Measurements from ENCODE around the gene EPB42.
"Not testable (repeated sequence)": the region's sequence is repeated elsewhere in the genome, so short reads cannot be mapped to it uniquely, and the experiment has no call there.

EPB42 gene

DNA sequence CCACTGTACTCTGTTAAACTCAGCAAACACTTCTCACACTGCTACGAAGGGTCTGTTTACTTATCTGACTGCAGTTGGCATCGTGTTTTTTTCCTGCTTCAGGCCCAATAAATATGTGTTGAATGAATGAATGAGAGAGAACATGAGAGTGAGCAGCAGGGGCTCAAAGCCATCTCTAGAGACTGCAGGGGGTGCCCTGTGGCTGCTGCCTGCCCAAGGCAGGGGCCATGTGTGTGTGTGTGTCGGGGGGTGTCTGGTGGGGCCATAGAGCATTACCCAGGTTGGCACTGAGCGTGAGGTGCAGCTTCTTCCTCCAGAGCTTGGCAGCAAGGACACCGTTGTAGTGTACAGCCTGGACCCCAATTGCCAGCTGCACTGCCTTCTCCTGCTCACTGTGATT is 14.8 kb downstream of the EPB42 start:
- H3K27ac ChIP-seq (ENCODE audit: low read depth, low read length), result no peak overlapping the region
- no peaks in the 10 kb centered on the region for H3K4me1 ChIP-seq (ENCODE audit: control insufficient read depth, insufficient read depth, low read length)
- no peak overlapping the region for H3K9ac ChIP-seq (ENCODE audit: low read length)
- H3K36me3 ChIP-seq (ENCODE audit: control insufficient read depth, insufficient read depth, low read length), result no peaks in the 10 kb centered on the region
- no peak overlapping the region for H3K4me3 ChIP-seq (ENCODE audit: low read length)
- no peaks in the 10 kb centered on the region for H3K27me3 ChIP-seq (ENCODE audit: control insufficient read depth, insufficient read depth, low read length)

DNA sequence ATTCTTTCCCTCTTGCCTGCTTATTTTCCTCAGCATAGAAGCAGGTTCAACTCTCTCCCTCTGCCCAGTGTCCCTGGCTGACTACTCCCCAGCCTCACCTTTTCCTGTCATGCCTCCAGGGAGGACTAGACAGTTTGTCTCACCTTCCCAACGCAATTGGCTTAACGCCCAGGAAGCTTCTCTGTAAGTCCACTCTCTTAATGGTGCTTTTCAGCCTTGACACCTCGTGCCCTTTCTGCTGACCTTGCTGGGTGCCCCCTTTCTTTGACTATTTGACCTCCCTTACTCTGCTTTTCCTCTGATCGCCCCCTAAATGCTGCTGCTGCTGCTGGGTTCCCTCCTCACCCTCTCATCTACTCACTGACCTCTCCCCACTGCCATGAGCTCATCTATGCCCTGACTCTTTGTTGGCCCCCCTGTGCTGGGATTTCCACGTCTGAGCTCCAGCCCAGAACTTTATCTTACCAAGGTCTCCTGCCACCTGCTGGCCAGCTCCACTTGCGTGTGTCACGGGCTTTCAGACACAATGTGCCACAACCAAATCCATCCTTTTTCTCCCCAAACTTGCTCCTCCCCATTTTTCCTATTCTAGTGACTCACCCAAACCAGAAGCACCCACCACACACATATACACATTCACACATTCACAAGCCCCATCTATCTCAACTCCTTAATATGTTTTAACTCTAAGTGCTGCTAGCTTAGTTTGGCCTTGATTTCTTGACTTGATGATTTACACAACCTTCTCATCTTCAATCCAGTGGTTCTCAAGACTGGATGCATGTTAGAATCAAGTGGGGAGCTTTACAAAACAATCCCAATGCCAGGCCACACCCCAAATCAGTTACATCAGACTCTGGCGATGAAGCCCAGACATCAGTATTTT is 16.6 kb downstream of the EPB42 start:
- no peaks in the 10 kb centered on the region for H3K36me3 ChIP-seq (ENCODE audit: control insufficient read depth, insufficient read depth, low read length)
- H3K27me3 ChIP-seq (ENCODE audit: control insufficient read depth, insufficient read depth, low read length), result no peaks in the 10 kb centered on the region
- H3K4me3 ChIP-seq (ENCODE audit: low read length), result no peak overlapping the region
- H3K9ac ChIP-seq (ENCODE audit: low read length), result no peak overlapping the region
- no peaks in the 10 kb centered on the region for H3K4me1 ChIP-seq (ENCODE audit: control insufficient read depth, insufficient read depth, low read length)
- no peak overlapping the region for H3K27ac ChIP-seq (ENCODE audit: low read depth, low read length)

DNA sequence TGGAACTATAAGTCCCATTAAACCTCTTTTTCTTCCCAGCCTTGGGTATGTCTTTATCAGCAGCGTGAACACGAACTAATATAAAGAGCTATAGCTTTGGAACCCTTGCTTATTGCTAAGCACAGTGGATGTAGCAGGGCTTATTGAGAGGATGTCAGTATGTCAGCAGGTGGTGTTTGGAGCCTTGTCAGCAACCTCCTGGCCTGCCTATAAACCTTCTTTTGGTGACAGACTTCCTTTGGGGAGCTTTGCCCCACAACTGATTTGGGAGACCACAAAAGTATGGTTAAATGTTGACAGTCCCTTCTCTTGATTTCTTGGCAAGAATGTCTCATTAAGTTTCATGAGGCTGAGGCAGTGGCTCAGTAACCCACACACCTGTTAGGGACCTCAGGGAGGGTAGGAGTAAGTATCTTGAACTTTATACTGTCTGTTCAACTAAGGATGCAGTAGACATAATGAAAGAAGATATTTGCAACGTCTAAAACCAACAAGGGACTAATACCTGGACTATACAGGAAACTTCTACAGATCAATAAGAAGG is 20.8 kb downstream of the EPB42 start:
- Histone ChIP-seq H3K4me1 (ENCODE audit: control insufficient read depth, insufficient read depth, low read length) (no peaks in the 10 kb centered on the region), H3K27me3 (ENCODE audit: control insufficient read depth, insufficient read depth, low read length) (no peaks in the 10 kb centered on the region), H3K9ac (ENCODE audit: low read length) (no peak overlapping the region), H3K4me3 (ENCODE audit: low read length) (no peak overlapping the region), H3K27ac (ENCODE audit: low read depth, low read length) (no peak overlapping the region), H3K36me3 (ENCODE audit: control insufficient read depth, insufficient read depth, low read length) (peaks cover 11% of the 10 kb centered on the region)

DNA sequence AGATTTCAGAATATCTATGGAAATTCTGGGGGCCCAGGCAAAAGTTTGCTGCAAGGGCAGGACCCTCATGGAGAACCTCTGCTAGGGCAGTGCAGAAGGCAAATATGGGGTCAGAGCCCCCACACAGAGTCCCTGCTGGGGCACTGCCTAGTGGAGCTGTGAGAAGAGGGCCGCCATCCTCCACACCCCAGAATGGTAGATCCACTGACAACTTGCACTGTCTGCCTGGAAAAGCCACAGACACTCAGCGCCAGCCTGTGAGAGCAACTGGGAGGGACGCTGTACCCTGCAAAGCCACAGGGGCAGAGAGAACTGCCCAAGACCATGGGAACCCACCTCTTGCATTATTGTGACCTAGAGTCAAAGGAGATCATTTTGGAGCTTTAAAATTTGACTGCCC is 21.8 kb downstream of the EPB42 start:
- peaks cover 14% of the 10 kb centered on the region for H3K36me3 ChIP-seq (ENCODE audit: control insufficient read depth, insufficient read depth, low read length)
- H3K27ac ChIP-seq (ENCODE audit: low read depth, low read length), result no peak overlapping the region
- no peaks in the 10 kb centered on the region for H3K27me3 ChIP-seq (ENCODE audit: control insufficient read depth, insufficient read depth, low read length)
- no peaks in the 10 kb centered on the region for H3K4me1 ChIP-seq (ENCODE audit: control insufficient read depth, insufficient read depth, low read length)
- no peak overlapping the region for H3K4me3 ChIP-seq (ENCODE audit: low read length)
- no peak overlapping the region for H3K9ac ChIP-seq (ENCODE audit: low read length)

DNA sequence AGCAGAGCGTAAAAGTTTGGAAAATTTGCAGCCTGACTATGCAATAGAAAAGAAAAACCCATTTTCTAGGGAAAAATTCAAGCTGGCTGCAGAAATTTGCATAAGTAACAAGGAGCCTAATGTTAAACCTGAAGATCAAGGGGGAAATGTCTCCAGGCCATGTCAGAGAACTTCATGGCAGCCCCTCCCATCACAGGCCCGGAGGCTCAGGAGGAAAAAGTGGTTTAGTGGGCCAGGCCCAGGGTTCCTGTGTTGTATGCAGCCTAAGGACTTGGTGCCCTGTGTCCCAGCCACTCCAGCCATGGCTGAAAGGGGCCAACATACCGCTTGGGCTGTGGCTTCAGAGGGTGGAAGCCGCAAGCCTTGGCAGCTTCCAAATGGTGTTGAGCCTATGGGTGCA is 22.3 kb downstream of the EPB42 start:
- not testable (repeated sequence) for H3K4me1 ChIP-seq (ENCODE audit: control insufficient read depth, insufficient read depth, low read length); H3K9ac ChIP-seq (ENCODE audit: low read length); H3K4me3 ChIP-seq (ENCODE audit: low read length); H3K27ac ChIP-seq (ENCODE audit: low read depth, low read length); H3K27me3 ChIP-seq (ENCODE audit: control insufficient read depth, insufficient read depth, low read length)
- H3K36me3 ChIP-seq (ENCODE audit: control insufficient read depth, insufficient read depth, low read length), result peaks cover 14% of the 10 kb centered on the region

DNA sequence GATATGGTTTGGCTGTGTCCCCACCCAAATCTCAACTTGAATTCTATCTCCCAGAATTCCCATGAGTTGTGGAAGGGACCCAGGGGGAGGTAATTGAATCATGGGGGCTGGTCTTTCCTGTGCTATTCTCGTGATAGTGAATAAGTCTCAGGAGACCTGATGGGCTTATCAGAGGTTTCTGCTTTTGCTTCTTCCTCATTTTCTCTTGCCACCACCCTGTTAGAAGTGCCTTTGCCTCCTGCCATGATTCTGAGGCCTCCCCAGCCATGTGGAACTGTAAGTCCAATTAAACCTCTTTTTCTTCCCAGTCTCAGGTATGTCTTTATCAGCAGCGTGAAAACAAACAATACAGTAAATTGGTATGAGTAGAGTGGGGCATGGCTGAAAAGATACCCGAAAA is 23.0 kb downstream of the EPB42 start:
- not testable (repeated sequence) for H3K4me3 ChIP-seq (ENCODE audit: low read length); H3K4me1 ChIP-seq (ENCODE audit: control insufficient read depth, insufficient read depth, low read length); H3K27me3 ChIP-seq (ENCODE audit: control insufficient read depth, insufficient read depth, low read length); H3K27ac ChIP-seq (ENCODE audit: low read depth, low read length); H3K9ac ChIP-seq (ENCODE audit: low read length)
- H3K36me3 ChIP-seq (ENCODE audit: control insufficient read depth, insufficient read depth, low read length), result peaks cover 16% of the 10 kb centered on the region

DNA sequence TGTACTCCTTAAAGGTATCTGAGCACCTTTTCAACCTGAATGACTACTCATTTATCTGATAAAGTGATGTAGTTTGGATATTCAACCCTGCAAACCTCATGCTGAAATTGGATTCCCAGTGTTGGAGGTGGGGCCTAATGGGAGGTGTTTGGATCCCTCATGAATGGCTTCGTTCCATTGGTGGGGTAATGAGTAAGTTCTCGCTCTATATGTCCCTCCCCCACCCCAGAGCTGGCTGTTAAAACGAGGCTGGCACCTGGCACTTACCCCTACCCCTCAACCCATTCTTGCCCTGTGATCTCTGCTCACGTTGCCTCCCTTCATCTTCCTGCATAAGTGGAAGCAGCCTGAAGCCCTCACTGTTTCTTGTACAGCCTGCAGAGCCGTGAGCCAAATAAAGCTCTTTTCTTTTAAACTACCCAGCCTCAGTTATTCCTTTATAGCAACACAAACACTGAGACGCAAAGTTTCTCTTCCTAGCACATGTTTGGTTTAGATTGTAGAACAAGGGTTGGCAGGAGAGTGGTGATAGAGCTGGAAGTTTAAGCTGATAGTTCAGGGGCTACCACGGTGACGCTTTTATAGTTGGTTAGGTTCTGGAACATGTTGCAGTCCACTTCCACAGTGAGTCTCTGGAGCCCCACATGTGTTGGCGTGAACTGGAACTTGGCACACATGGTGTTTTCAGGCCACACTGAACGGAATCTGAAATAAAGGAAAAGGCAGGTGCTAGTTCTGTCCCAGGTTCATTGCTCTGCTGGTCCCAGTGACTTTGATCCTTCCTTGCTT is 23.9 kb downstream of the EPB42 start:
- no peaks in the 10 kb centered on the region for H3K27me3 ChIP-seq (ENCODE audit: control insufficient read depth, insufficient read depth, low read length)
- H3K4me3 ChIP-seq (ENCODE audit: low read length), result no peak overlapping the region
- no peak overlapping the region for H3K9ac ChIP-seq (ENCODE audit: low read length)
- no peak overlapping the region for H3K27ac ChIP-seq (ENCODE audit: low read depth, low read length)
- peaks cover 22% of the 10 kb centered on the region for H3K36me3 ChIP-seq (ENCODE audit: control insufficient read depth, insufficient read depth, low read length)
- no peaks in the 10 kb centered on the region for H3K4me1 ChIP-seq (ENCODE audit: control insufficient read depth, insufficient read depth, low read length)

DNA sequence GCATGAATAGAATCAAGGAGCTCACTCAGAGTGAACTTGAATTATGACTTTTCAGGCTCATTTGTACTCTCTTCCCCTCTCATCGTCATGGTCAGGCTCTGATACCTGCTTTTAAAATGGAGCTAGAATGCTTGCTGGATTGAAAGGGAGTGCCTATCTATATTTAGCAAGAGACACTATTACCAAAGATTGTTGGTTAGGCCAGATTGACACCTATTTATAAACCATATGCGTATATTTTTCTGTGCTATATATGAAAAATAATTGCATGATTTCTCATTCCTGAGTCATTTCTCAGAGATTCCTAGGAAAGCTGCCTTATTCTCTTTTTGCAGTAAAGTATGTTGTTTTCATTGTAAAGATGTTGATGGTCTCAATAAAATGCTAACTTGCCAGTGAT is 26.0 kb downstream of the EPB42 start:
- no peak overlapping the region for H3K9ac ChIP-seq (ENCODE audit: low read length)
- no peaks in the 10 kb centered on the region for H3K27me3 ChIP-seq (ENCODE audit: control insufficient read depth, insufficient read depth, low read length)
- H3K4me3 ChIP-seq (ENCODE audit: low read length), result no peak overlapping the region
- H3K27ac ChIP-seq (ENCODE audit: low read depth, low read length), result no peak overlapping the region
- H3K4me1 ChIP-seq (ENCODE audit: control insufficient read depth, insufficient read depth, low read length), result no peaks in the 10 kb centered on the region
- H3K36me3 ChIP-seq (ENCODE audit: control insufficient read depth, insufficient read depth, low read length), result peaks cover 39% of the 10 kb centered on the region

DNA sequence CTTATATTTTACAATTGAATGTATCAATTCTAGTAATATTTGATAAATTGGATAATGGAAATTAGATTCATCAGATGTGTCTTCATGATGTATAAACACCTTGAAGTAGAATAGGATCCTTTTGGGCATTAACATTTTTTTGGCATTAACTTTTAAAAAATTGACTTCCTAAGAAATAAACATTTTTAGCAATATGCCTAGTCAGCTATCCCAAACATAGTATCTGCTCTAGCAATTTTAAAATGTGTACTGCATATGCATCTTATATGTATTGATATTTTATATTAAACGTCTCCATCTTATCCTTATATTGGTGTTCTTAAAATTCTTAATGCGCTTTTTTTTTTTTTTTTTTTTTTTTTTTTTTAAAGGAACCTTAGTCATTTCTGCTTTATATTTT is 27.1 kb downstream of the EPB42 start:
- Histone ChIP-seq H3K36me3 (ENCODE audit: control insufficient read depth, insufficient read depth, low read length) (peaks cover 44% of the 10 kb centered on the region), H3K4me1 (ENCODE audit: control insufficient read depth, insufficient read depth, low read length) (no peaks in the 10 kb centered on the region), H3K9ac (ENCODE audit: low read length) (no peak overlapping the region), H3K4me3 (ENCODE audit: low read length) (no peak overlapping the region), H3K27ac (ENCODE audit: low read depth, low read length) (no peak overlapping the region), H3K27me3 (ENCODE audit: control insufficient read depth, insufficient read depth, low read length) (no peaks in the 10 kb centered on the region)

DNA sequence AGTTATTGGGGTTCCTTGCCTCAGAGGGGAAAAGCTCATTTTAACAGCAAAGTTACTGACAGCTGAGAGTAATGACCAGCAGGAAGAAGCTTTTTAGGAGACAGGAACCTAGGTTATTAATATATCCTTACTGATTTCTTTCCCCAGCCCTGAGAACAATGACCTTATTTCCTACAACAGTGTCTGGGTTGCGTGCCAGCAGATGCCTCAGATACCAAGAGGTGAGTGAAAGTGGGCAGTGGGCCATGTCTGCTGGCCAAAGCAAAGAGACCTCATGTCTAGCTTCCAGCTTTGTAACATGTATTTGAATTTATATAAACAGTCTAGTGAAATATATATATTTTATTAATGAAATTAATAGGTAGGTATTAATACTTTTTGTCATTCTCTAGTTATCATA is 30.6 kb downstream of the EPB42 start:
- Histone ChIP-seq H3K4me3 (ENCODE audit: low read length) (no peak overlapping the region), H3K27ac (ENCODE audit: low read depth, low read length) (no peak overlapping the region), H3K36me3 (ENCODE audit: control insufficient read depth, insufficient read depth, low read length) (peaks cover 34% of the 10 kb centered on the region), H3K4me1 (ENCODE audit: control insufficient read depth, insufficient read depth, low read length) (peaks cover 3% of the 10 kb centered on the region), H3K9ac (ENCODE audit: low read length) (no peak overlapping the region), H3K27me3 (ENCODE audit: control insufficient read depth, insufficient read depth, low read length) (no peaks in the 10 kb centered on the region)

DNA sequence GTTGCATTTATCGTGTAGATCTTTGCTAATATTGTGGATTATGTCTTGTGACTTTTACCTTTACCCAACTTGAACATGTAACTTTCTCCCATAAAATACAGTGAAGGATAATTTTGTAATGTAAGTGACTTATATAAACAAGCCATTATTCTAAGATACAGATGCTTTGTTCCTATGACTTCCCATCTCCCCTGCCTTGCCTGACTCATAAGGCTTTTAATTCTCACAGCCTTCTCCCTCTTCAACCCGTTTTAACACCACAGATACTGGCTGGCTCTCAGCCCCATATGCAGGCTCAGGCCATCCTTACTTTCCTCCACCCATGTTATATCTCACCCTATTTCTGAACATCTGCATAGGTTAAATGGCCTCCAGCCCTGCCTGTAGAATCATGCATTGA is 31.5 kb downstream of the EPB42 start:
- no peaks in the 10 kb centered on the region for H3K27me3 ChIP-seq (ENCODE audit: control insufficient read depth, insufficient read depth, low read length)
- peaks cover 31% of the 10 kb centered on the region for H3K36me3 ChIP-seq (ENCODE audit: control insufficient read depth, insufficient read depth, low read length)
- no peak overlapping the region for H3K27ac ChIP-seq (ENCODE audit: low read depth, low read length)
- H3K4me1 ChIP-seq (ENCODE audit: control insufficient read depth, insufficient read depth, low read length), result peaks cover 3% of the 10 kb centered on the region
- H3K4me3 ChIP-seq (ENCODE audit: low read length), result no peak overlapping the region
- no peak overlapping the region for H3K9ac ChIP-seq (ENCODE audit: low read length)

DNA sequence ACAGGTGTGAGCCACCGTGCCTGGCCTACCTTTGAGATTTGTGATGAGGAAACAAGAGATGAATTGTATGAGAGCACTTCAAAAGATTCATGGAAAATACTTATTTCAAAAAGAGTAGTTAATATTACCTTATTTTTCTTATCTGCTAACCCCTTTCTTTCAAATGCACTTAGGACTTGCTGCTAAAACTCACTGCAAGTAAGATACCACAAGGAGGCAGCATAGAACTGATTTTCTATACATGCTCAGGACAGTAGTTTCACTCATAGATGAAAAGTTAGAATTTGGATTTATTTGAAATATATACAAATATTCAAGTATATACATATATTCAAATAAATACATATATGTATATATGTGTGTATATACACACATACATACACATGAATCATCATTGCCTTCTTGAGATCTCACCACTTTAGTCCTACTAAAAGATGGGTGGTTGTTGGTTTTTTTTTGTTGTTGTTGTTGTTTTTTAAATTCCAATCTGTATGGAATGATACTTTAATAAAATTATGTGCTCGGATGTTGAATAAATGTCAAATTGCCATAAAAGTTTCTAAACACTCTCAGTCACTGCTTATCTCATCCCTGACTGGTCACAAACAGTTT is 33.2 kb downstream of the EPB42 start:
- Histone ChIP-seq H3K4me3 (ENCODE audit: low read length) (no peak overlapping the region), H3K9ac (ENCODE audit: low read length) (no peak overlapping the region), H3K4me1 (ENCODE audit: control insufficient read depth, insufficient read depth, low read length) (peaks cover 3% of the 10 kb centered on the region), H3K36me3 (ENCODE audit: control insufficient read depth, insufficient read depth, low read length) (peaks cover 31% of the 10 kb centered on the region), H3K27me3 (ENCODE audit: control insufficient read depth, insufficient read depth, low read length) (no peaks in the 10 kb centered on the region), H3K27ac (ENCODE audit: low read depth, low read length) (no peak overlapping the region)

Measured in rectal smooth muscle tissue (tissue), 1 donor.